Measurements from ENCODE around the gene MYO10.
"Not testable (repeated sequence)": the region's sequence is repeated elsewhere in the genome, so short reads cannot be mapped to it uniquely, and the experiment has no call there.

MYO10 gene

GRCh38 chr5:16777432-16777831 is 158.7 kb downstream of the MYO10 start:
- no peak for DNase-seq

- DNase-seq = no peak
Measured at GRCh38 chr5:16776611-16777251, 159.4 kb downstream of the MYO10 start.

- no peak for DNase-seq
Measured at GRCh38 chr5:16774806-16775205, 161.3 kb downstream of the MYO10 start.

- DNase-seq = no peak
Measured at GRCh38 chr5:16773991-16774390, 162.1 kb downstream of the MYO10 start.

GRCh38 chr5:16772556-16772955 is 163.5 kb downstream of the MYO10 start:
- DNase-seq = no peak

- DNase-seq = no peak
Measured at GRCh38 chr5:16768184-16768583, 167.9 kb downstream of the MYO10 start.

GRCh38 chr5:16763211-16763610 is 172.9 kb downstream of the MYO10 start:
- DNase-seq = no peak

GRCh38 chr5:16759147-16759773 is 176.8 kb downstream of the MYO10 start:
- DNase-seq = no peak

GRCh38 chr5:16757989-16758501 is 178.0 kb downstream of the MYO10 start:
- DNase-seq = no peak

GRCh38 chr5:16757577-16757976 is 178.5 kb downstream of the MYO10 start:
- not testable (repeated sequence) for DNase-seq

- DNase-seq = no peak
Measured at GRCh38 chr5:16757146-16757545, 178.9 kb downstream of the MYO10 start.

- DNase-seq = no peak
Measured at GRCh38 chr5:16756692-16757091, 179.4 kb downstream of the MYO10 start.

GRCh38 chr5:16755641-16756040 is 180.4 kb downstream of the MYO10 start:
- no peak for DNase-seq

GRCh38 chr5:16754601-16755000 is 181.5 kb downstream of the MYO10 start:
- no peak for DNase-seq

GRCh38 chr5:16754086-16754485 is 182.0 kb downstream of the MYO10 start:
- no peak for DNase-seq

- DNase-seq = no peak
Measured at GRCh38 chr5:16750445-16750844, 185.6 kb downstream of the MYO10 start.

- DNase-seq = no peak
Measured at GRCh38 chr5:16749626-16750025, 186.5 kb downstream of the MYO10 start.

- no peak for DNase-seq
Measured at GRCh38 chr5:16744164-16744880, 191.8 kb downstream of the MYO10 start.

GRCh38 chr5:16742938-16743337 is 193.2 kb downstream of the MYO10 start:
- no peak for DNase-seq

GRCh38 chr5:16740811-16741392 is 195.2 kb downstream of the MYO10 start:
- DNase-seq = no peak

GRCh38 chr5:16740066-16740810 is 195.8 kb downstream of the MYO10 start:
- DNase-seq = no peak

GRCh38 chr5:16738393-16738792 is 197.7 kb downstream of the MYO10 start:
- DNase-seq = not testable (repeated sequence)

Measured in CD4-positive, alpha-beta T cell treated with Interleukin-15 for 1 hour (primary cell).